Psoas muscle (tissue), 8 donors: ENCODE measurements around the gene FPR2. TPM values are rescaled to one million over a fixed set of nuclear protein-coding genes. Genes with fewer than 3 reads are reported as not detected.

Experiments used
- ATAC-seq, 4 donors: fragments of 200-7000 bp; cut with Tn5 transposase; one replicate each; pipeline ENCODE4 v1.9.1; 2020; ENCODE audit warnings: moderate library complexity in 3 of 4, mild to moderate bottlenecking in 2 of 4
- DNase-seq, 2 donors: peaks; one replicate each; pipeline ENCODE4 v3.0.0-alpha.2; 2020
- H3K27ac ChIP-seq: fragments of 200-600 bp; one replicate; pipeline ENCODE4 v1.8.0; 2022
- H3K27me3 ChIP-seq, 3 donors: fragments of 200-600 bp in 1 of 3; one replicate each; pipeline versions ENCODE4 v1.6.1 to v1.8.0; 2013 to 2022; ENCODE audit warnings: low read length in 2 of 3, mild to moderate bottlenecking in 2 of 3, moderate library complexity in 1 of 3; ENCODE audit not compliant: insufficient read depth in 3 of 3
- H3K36me3 ChIP-seq, 2 donors: fragments of 200-600 bp in 1 of 2; one replicate each; pipeline versions ENCODE4 v1.6.1 to v1.8.0; 2013 to 2022; ENCODE audit warnings: low read depth in 1 of 2, mild to moderate bottlenecking in 1 of 2, moderate library complexity in 1 of 2; ENCODE audit not compliant: insufficient read depth in 1 of 2
- H3K4me1 ChIP-seq: fragments of 200-600 bp; one replicate; pipeline ENCODE4 v1.8.0; 2022
- H3K4me3 ChIP-seq: fragments of 200-600 bp; one replicate; pipeline ENCODE4 v1.8.0; 2022; ENCODE audit warnings: mild to moderate bottlenecking
- H3K9me3 ChIP-seq: fragments of 200-600 bp; one replicate; pipeline ENCODE4 v1.8.0; 2022
- CTCF ChIP-seq: fragments of 200-600 bp; IDR thresholded peaks from one replicate; pipeline ENCODE4 v1.8.0; 2022; ENCODE audit warnings: antibody characterized with exemption
- WGBS, 3 donors: extraction: QIAGEN DNeasy Blood & Tissue Kit; methylation state at CpG; one replicate each; pipeline versions ENCODE4 v1.1.6 to v1.1.7; 2013; 5-methylcytosine and 5-hydroxymethylcytosine counted together
- intact Hi-C, 2 donors: fragments of 100-400 bp; cut with DNase I; formaldehyde crosslinking; loops; one replicate each; pipeline versions ENCODE4 v1.11.0 to v1.14.2; 2022
- polyA plus RNA-seq, 3 donors: library from polyadenylated mRNA; stranded (reverse); fragments of 200-250 nt; gene quantifications; one replicate each; pipeline ENCODE4 v1.2.3, GENCODE V29; 2013
- total RNA-seq, 4 donors: library from RNA; stranded (reverse); fragmentation: NEBNext Ultra II Directional in 2 of 4; extraction: Animal tissue kit (Norgen Biotek cat#: 25700) in 2 of 4; gene quantifications; one replicate each; pipeline versions ENCODE4 v1.2.1 to v1.2.4, GENCODE V29; 2021 to 2023
- donor health status: healthy with polysubstance abuse.
- donor health status: DM: no; HTN: no; CAD: no; lungs with moderate emphysema.
- donor health status: Bipolar disorder and iron deficiency.
- donor health status: healthy.
- donor health status: DM: yes; HTN: yes; CAD: no.
- donor health status: DM: no; HTN: no; CAD: no.
- donor health status: DM: no; HTN: no; CAD: no.
- donor health status: DM: yes; HTN: yes; CAD: no.

FPR2 gene
- total and polyA plus RNA-seq, 7 donors: 0.06 to 0.98 (median 0.30) TPM

GRCh38 chr19:51722492-51722891 lies 38.5 kb upstream of the FPR2 start:
- intact Hi-C loops: no loop called here
- no peak for TF ChIP-seq CTCF

GRCh38 chr19:51724543-51724942 lies 36.4 kb upstream of the FPR2 start:
- H3K27ac ChIP-seq: no peak overlapping the region
- peaks cover 0 to 61% (median 29%) of the 10 kb centered on the region in 3 donors for H3K27me3 ChIP-seq
- no peak overlapping the region for H3K4me3 ChIP-seq
- TF ChIP-seq CTCF: no peak
- ATAC-seq (no peak), DNase-seq (peak; percentile 57 to 66)
- H3K36me3 ChIP-seq: no peaks in the 10 kb centered on the region
- intact Hi-C loops: no loop called here
- H3K4me1 ChIP-seq: no peaks in the 10 kb centered on the region
- no peaks in the 10 kb centered on the region for H3K9me3 ChIP-seq
- WGBS, 3 donors: 9 to 25% (median 10%) methylated on average over 15 of the region's 15 CpGs

More at GRCh38 chr19:51722492-51722891, 38.5 kb upstream of the FPR2 start:
- WGBS, 3 donors: 66 to 77% (median 69%) methylated on average over 2 of the region's 2 CpGs
- Histone ChIP-seq H3K4me3 (no peak overlapping the region), H3K27ac (no peak overlapping the region), H3K36me3 (no peaks in the 10 kb centered on the region), H3K27me3 (peaks cover 0 to 80% (median 35%) of the 10 kb centered on the region in 3 donors), H3K4me1 (no peaks in the 10 kb centered on the region), H3K9me3 (no peaks in the 10 kb centered on the region)
- no peak for ATAC-seq
- no peak for DNase-seq

DNA sequence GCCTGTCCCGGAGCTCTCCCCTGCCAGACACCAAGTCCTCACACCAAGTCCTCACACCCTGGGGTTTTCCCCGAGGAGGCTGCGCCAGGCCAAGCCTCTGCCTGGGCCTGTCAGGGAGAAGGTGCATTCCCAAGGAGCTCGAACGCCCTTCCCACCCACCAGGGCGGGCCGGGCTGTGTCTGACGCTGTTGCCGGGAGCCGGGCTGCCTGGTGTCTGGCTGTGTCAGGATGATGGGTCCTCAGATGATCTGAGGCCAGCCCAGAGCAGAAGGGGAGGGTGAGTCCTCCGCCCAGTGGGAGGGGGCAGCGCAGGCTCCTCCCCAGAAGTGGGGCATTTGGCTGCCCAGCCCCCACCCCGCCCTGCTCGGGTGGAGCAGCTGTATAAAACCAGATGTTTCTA lies 34.9 kb upstream of the FPR2 start:
- Histone ChIP-seq H3K4me1 (no peaks in the 10 kb centered on the region), H3K36me3 (no peaks in the 10 kb centered on the region), H3K27ac (no peak overlapping the region), H3K27me3 (peaks cover 0 to 46% (median 22%) of the 10 kb centered on the region in 3 donors), H3K4me3 (no peak overlapping the region), H3K9me3 (no peaks in the 10 kb centered on the region)
- no peak for TF ChIP-seq CTCF
- 16 to 23% (median 22%) methylated on average over 14 of the region's 14 CpGs for WGBS, 3 donors
- ATAC-seq (peak in 1 of 4 donors; percentile 36), DNase-seq (peak; percentile 68 to 75)
- intact Hi-C loops: no loop called here

DNA sequence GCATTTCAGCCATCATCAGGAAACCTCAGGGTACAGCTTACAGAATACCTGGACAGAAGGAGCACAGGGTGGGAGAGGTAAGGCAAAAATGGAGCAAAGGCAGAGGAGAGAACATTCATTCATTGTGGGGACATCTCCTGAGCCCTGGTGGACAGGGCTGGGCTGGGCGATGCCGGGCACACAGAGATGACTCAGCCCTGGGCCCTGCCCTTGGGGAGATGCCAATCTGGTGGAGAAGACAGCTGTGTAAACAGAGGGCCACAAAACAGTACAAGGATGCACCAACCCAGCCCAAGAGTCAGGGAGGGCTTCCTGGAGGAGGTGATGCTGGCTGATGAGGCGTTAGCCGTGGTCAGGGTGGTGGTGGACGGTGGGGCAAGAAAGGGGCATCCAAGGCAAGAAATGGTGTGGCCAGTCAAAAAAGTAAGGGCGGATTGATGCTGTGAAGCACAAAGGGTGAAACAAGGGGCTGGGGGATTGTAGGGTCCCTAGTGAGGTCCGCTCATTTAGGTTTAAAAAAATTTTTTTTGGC lies 33.6 kb upstream of the FPR2 start:
- DNase-seq (no peak), ATAC-seq (no peak)
- H3K27me3 ChIP-seq: peaks cover 0 to 37% (median 20%) of the 10 kb centered on the region in 3 donors
- 61 to 76% (median 65%) methylated on average over 7 of the region's 7 CpGs for WGBS, 3 donors
- H3K9me3 ChIP-seq: no peaks in the 10 kb centered on the region
- H3K4me1 ChIP-seq: no peaks in the 10 kb centered on the region
- intact Hi-C loops: no loop called here
- H3K27ac ChIP-seq: no peak overlapping the region
- no peak for TF ChIP-seq CTCF
- H3K4me3 ChIP-seq: no peak overlapping the region
- no peaks in the 10 kb centered on the region for H3K36me3 ChIP-seq

GRCh38 chr19:51729781-51730180 lies 31.2 kb upstream of the FPR2 start:
- H3K4me1 ChIP-seq: no peaks in the 10 kb centered on the region
- H3K27me3 ChIP-seq: peaks cover 0 to 24% (median 13%) of the 10 kb centered on the region in 3 donors
- 45 to 56% (median 53%) methylated on average over 2 of the region's 2 CpGs for WGBS, 3 donors
- no peaks in the 10 kb centered on the region for H3K9me3 ChIP-seq
- ATAC-seq: no peak
- intact Hi-C loops: no loop called here
- no peak overlapping the region for H3K27ac ChIP-seq
- no peak overlapping the region for H3K4me3 ChIP-seq
- H3K36me3 ChIP-seq: no peaks in the 10 kb centered on the region
- no peak for DNase-seq
- no peak for TF ChIP-seq CTCF
